Panc1 (cell line): ENCODE results near the gene HAUS8.

Experiments
- POLR2AphosphoS5 ChIP-seq: IDR thresholded peaks from 2 replicates; pipeline ENCODE4 v1.6.1; 2012; ENCODE audit warnings: mild to moderate bottlenecking, low read depth, low read length, moderate library complexity
- SIN3A ChIP-seq: IDR thresholded peaks from 2 replicates; pipeline ENCODE4 v1.6.1; 2012; ENCODE audit warnings: low read depth, mild to moderate bottlenecking, low read length, moderate library complexity, borderline replicate concordance; ENCODE audit not compliant: insufficient read depth
- TF ChIP-seq, protein P1 (sequence below): fragments of 450-650 bp; IDR thresholded peaks from 2 replicates; pipeline ENCODE4 v1.5.1; 2017; ENCODE audit warnings: mild to moderate bottlenecking

- TF ChIP-seq, protein P1, sequence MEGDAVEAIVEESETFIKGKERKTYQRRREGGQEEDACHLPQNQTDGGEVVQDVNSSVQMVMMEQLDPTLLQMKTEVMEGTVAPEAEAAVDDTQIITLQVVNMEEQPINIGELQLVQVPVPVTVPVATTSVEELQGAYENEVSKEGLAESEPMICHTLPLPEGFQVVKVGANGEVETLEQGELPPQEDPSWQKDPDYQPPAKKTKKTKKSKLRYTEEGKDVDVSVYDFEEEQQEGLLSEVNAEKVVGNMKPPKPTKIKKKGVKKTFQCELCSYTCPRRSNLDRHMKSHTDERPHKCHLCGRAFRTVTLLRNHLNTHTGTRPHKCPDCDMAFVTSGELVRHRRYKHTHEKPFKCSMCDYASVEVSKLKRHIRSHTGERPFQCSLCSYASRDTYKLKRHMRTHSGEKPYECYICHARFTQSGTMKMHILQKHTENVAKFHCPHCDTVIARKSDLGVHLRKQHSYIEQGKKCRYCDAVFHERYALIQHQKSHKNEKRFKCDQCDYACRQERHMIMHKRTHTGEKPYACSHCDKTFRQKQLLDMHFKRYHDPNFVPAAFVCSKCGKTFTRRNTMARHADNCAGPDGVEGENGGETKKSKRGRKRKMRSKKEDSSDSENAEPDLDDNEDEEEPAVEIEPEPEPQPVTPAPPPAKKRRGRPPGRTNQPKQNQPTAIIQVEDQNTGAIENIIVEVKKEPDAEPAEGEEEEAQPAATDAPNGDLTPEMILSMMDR, result no peak
- no peak for TF ChIP-seq SIN3A
- TF ChIP-seq POLR2AphosphoS5, result no peak
Observed at GRCh38 chr19:17021328-17021727, 53.9 kb downstream of the HAUS8 start.
